ENCODE measurements around the gene PPARA.

The PPARA gene

GRCh38 chr22:46150034-46150654, at the start of gene PPARA:
Gene PPARA, plus strand, starts transcription at chr22:46150526. Its CDS starts 47,858 bp downstream, at chr22:46198384.
- TF ChIP-seq GATA2 (IDR thresholded peaks at IDR 0.05; ENCODE audit: low read depth, low read length), result no peak
- no peak for TF ChIP-seq GATA3 (IDR thresholded peaks at IDR 0.05; ENCODE audit: low read depth, low read length)

DNA sequence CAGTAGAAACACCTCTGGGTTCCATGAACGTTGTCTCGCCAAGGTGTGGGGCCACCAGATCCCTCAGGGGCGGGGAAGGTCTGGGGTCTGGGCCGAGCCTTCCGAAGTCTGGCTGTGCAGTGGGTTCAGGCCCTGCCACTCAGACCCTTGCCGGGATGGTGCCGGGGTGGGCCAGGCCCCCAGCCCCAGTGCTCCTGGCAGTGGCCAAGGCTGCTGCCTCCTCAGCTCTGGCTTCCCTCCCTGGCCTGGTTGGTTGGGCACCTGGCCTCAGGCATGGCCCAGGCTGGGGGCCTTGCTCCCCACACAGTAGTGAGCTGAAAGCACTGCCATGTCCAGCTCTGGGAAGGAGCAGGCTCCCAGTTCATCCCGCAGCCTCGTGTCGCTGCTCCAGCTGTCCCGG, 48.2 kb upstream of the PPARA start:
- TF ChIP-seq GATA2 (IDR thresholded peaks at IDR 0.05; ENCODE audit: low read depth, low read length) (no peak), GATA3 (IDR thresholded peaks at IDR 0.05; ENCODE audit: low read depth, low read length) (no peak)

GRCh38 chr22:46102752-46103151, 47.6 kb upstream of the PPARA start:
- no peak for TF ChIP-seq GATA2 (IDR thresholded peaks at IDR 0.05; ENCODE audit: low read depth, low read length)
- TF ChIP-seq GATA3 (IDR thresholded peaks at IDR 0.05; ENCODE audit: low read depth, low read length), result no peak

- TF ChIP-seq GATA3 (IDR thresholded peaks at IDR 0.05; ENCODE audit: low read depth, low read length) (no peak), GATA2 (IDR thresholded peaks at IDR 0.05; ENCODE audit: low read depth, low read length) (no peak)
Measured at GRCh38 chr22:46103181-46103580, 47.1 kb upstream of the PPARA start.

- TF ChIP-seq GATA3 (IDR thresholded peaks at IDR 0.05; ENCODE audit: low read depth, low read length) (no peak), GATA2 (IDR thresholded peaks at IDR 0.05; ENCODE audit: low read depth, low read length) (no peak)
Measured at GRCh38 chr22:46103664-46104063, 46.7 kb upstream of the PPARA start.

DNA sequence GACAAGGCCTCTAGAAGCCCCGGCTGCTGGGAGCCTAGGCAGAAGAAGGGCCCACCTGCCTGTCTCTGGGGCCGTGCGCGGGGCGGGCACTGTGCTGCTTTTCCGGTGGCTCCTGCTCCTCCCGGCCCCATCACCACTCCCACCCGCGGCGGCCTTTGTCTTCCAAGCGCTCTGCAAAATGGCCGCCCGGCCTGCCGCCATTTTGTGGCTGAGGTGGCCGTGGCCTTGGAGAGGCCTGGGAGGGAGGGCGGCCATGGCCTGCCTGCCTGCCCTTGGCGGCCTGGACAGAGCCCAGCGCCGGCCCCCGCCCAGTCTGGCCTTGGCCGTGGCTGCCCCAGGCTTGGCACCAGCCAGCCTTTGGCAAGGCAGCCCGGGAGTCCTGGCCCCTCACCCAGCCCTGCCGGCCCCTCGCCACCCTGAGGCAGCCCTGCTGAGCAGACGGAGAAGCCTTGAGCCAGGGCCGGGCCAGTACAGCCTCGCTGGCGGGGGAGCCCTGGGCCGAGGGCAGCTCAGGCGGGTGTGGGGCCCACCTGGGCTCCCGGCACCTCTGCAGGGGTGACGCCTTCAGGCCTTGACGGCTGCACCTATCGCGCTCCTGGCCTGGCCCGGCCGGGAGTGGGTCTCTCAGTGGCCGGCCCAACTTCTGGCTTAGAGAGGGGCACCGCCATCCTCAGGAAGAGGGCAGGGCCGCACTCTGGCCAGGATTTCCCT, 46.0 kb upstream of the PPARA start:
- no peak for TF ChIP-seq GATA2 (IDR thresholded peaks at IDR 0.05; ENCODE audit: low read depth, low read length)
- no peak for TF ChIP-seq GATA3 (IDR thresholded peaks at IDR 0.05; ENCODE audit: low read depth, low read length)

DNA sequence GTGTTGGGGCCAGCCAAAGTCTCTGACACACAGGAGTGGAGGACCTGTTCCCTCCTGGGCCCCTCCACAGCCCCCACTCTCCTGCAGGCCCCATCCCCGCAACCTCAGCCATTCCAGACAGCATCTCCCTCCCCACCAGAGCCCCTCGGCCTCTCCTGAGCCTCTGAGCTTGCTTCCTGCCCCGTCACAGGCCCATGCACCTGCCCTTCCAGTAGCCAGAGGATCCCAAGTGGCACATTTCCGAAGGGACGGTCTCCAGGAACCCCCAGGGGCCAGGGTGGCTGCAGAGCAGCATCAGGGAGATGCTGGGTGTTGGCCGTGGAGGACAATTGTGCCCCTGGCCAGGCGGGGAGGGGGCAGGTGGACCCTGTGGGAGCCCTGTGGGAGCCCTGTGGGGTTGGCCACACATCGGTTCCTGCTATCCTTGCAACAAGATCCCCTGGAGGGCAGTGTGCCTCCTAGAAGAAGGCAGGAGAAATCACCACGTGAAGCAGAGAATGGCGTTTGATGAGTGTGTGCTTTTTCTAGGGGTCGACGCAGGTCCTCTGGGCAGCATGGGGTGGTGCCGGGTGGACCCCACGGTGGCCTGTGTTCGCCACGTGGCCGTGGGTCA, 45.3 kb upstream of the PPARA start:
- TF ChIP-seq GATA3 (IDR thresholded peaks at IDR 0.05; ENCODE audit: low read depth, low read length) (no peak), GATA2 (IDR thresholded peaks at IDR 0.05; ENCODE audit: low read depth, low read length) (no peak)

DNA sequence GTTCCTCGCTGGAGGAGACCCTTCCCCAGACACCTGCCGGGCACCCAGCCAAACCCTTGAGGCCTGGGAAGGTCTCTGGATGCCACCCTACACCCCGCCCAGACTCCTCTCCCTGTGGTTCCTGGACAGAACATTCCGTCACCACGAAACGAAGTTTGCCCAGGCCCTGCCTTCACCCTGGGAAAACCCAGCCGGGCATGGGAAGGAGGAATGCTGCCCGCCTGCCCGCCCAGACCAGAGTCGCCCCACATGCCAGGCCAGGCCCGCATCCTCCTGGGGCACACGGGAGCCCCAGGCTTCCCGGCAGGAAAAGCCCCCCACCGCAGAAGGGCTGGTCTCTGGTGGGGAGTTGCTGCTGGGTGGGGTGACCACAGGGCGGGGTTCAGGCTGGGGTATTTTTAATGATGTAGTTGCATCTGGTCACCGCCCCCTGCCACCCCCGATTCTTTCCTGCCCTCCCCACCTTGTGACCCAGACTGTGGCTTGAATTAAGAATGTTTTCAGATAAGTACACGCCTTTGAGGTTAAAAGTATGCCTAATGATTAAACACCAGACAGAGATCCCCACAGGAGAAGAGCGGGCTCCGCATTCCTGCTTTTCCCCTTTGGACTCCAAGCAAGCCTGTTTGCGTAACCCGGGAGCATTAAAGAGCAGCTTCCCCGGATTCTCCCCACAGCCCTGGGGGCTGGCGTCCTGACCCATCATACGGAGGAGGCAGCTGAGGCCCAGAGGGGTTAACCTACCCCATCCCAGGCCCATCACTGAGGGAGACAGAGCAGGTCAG, 44.6 kb upstream of the PPARA start:
- TF ChIP-seq GATA2 (IDR thresholded peaks at IDR 0.05; ENCODE audit: low read depth, low read length) (no peak), GATA3 (IDR thresholded peaks at IDR 0.05; ENCODE audit: low read depth, low read length) (no peak)

- TF ChIP-seq GATA2 (IDR thresholded peaks at IDR 0.05; ENCODE audit: low read depth, low read length) (no peak), GATA3 (IDR thresholded peaks at IDR 0.05; ENCODE audit: low read depth, low read length) (no peak)
Measured at GRCh38 chr22:46106279-46107022, 43.9 kb upstream of the PPARA start.

DNA sequence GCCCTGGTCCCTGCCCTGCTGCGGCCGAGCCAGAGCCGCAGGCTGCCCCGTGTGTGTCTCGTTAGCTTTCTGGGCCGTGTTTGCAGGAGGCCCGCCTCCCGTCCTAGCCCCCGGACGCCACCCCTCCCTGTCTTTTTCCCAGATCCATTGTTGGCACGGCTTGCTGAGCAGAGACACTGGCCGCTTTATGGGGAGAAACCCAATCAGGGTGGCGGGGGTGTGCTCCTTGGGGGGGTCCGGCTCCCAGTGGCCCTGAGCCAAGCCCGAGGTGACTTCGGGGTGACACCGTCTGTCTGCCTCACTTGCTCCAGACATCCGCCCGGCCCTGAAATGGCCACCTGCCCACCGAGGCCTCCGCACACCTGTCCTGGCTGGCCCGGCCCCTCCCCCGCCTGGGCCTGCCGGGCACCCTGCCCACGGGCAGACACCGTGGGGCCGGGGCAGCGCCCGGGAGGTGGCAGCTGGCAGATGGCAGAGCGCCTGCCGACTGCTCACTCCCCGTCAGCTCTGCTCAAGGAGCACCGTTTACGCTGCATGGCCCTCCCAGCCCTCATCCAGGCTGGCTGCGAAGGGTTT, 43.1 kb upstream of the PPARA start:
- TF ChIP-seq GATA3 (IDR thresholded peaks at IDR 0.05; ENCODE audit: low read depth, low read length) (no peak), GATA2 (IDR thresholded peaks at IDR 0.05; ENCODE audit: low read depth, low read length) (no peak)

GRCh38 chr22:46107753-46108563, 42.4 kb upstream of the PPARA start:
- no peak for TF ChIP-seq GATA3 (IDR thresholded peaks at IDR 0.05; ENCODE audit: low read depth, low read length)
- TF ChIP-seq GATA2 (IDR thresholded peaks at IDR 0.05; ENCODE audit: low read depth, low read length), result no peak

Data from SH-SY5Y (cell line).